Hepatocyte (in vitro differentiated cells): Measurements from ENCODE around the gene STK32B. TPM values are rescaled to one million over a fixed set of nuclear protein-coding genes. Genes with fewer than 3 reads are reported as not detected.

ENCODE experiments used
- DNase-seq: peaks from one replicate; pipeline ENCODE4 v3.0.0-alpha.2; 2016; ENCODE audit warnings: low spot score
- H2AFZ ChIP-seq: fragments of 200-600 bp; sonication (generic); 2 replicates; pipeline ENCODE4 v1.6.0; 2016; ENCODE audit warnings: antibody characterized with exemption, mild to moderate bottlenecking
- H3K27ac ChIP-seq: fragments of 200-600 bp; sonication (generic); 2 replicates; pipeline ENCODE4 v1.5.1; 2016; ENCODE audit warnings: mild to moderate bottlenecking
- H3K27me3 ChIP-seq: fragments of 200-600 bp; sonication (generic); 2 replicates; pipeline ENCODE4 v1.6.1; 2016
- H3K36me3 ChIP-seq: fragments of 200-600 bp; sonication (generic); replicated peaks from 2 replicates; pipeline ENCODE4 v1.5.1; 2016; ENCODE audit warnings: low read depth; ENCODE audit not compliant: insufficient read depth
- H3K4me1 ChIP-seq: fragments of 200-600 bp; sonication (generic); 2 replicates; pipeline ENCODE4 v1.5.1; 2016; ENCODE audit warnings: mild to moderate bottlenecking, moderate library complexity; ENCODE audit not compliant: insufficient read depth
- H3K4me2 ChIP-seq: fragments of 200-600 bp; sonication (generic); 2 replicates; pipeline ENCODE4 v1.6.0; 2016
- H3K4me3 ChIP-seq: fragments of 200-600 bp; sonication (generic); 2 replicates; pipeline ENCODE4 v1.5.1; 2016; ENCODE audit warnings: mild to moderate bottlenecking
- H3K79me2 ChIP-seq: fragments of 200-600 bp; sonication (generic); 2 replicates; pipeline ENCODE4 v1.6.0; 2017; ENCODE audit warnings: mild to moderate bottlenecking
- H3K9me2 ChIP-seq: fragments of 200-600 bp; sonication (generic); replicated peaks from 2 replicates; pipeline ENCODE4 v1.6.0; 2017; ENCODE audit warnings: mild to moderate bottlenecking; ENCODE audit not compliant: insufficient read depth
- H3K9me3 ChIP-seq: fragments of 200-600 bp; sonication (generic); 2 replicates; pipeline ENCODE4 v1.5.1; 2016; ENCODE audit warnings: low read depth, mild to moderate bottlenecking
- H4K20me1 ChIP-seq: fragments of 200-600 bp; sonication (generic); 2 replicates; pipeline ENCODE4 v1.6.0; 2016; ENCODE audit warnings: mild to moderate bottlenecking; ENCODE audit not compliant: insufficient read depth, poor library complexity, severe bottlenecking
- CTCF ChIP-seq: fragments of 200-600 bp; sonication (generic); IDR thresholded peaks from 2 replicates; pipeline ENCODE4 v1.5.1; 2016; ENCODE audit warnings: antibody characterized with exemption, mild to moderate bottlenecking; ENCODE audit not compliant: poor library complexity
- EZH2 ChIP-seq: fragments of 200-600 bp; sonication (generic); IDR thresholded peaks from 2 replicates; pipeline ENCODE4 v1.6.1; 2016; ENCODE audit warnings: antibody characterized with exemption, mild to moderate bottlenecking, borderline replicate concordance
- EZH2phosphoT487 ChIP-seq: fragments of 200-600 bp; sonication (generic); IDR thresholded peaks from one replicate; pipeline ENCODE4 v1.6.1; 2018; ENCODE audit warnings: antibody characterized with exemption, mild to moderate bottlenecking, low read depth, moderate library complexity; ENCODE audit not compliant: unreplicated experiment, severe bottlenecking
- WGBS: methylation state at CpG from one replicate; pipeline ENCODE4 v1.1.6; 2016; ENCODE audit warnings: low lambda C conversion rate; ENCODE audit errors: missing lambda C conversion rate; 5-methylcytosine and 5-hydroxymethylcytosine counted together
- polyA plus RNA-seq: library from polyadenylated mRNA; unstranded; fragments of >200 nt; fragmentation: Nextera tagmentation; extraction: Ambion mirVana; gene quantifications from 2 replicates; pipeline ENCODE4 v1.2.1, GENCODE V29; 2016
- total RNA-seq: library from RNA; depleted of rRNA; stranded (reverse); fragments of >200 nt; gene quantifications from 2 replicates; pipeline ENCODE4 v1.2.3, GENCODE V29; 2014

The STK32B gene
- total and polyA plus RNA-seq, 2 experiments from 2014 or later, result 0.51 to 1.6 TPM

DNA sequence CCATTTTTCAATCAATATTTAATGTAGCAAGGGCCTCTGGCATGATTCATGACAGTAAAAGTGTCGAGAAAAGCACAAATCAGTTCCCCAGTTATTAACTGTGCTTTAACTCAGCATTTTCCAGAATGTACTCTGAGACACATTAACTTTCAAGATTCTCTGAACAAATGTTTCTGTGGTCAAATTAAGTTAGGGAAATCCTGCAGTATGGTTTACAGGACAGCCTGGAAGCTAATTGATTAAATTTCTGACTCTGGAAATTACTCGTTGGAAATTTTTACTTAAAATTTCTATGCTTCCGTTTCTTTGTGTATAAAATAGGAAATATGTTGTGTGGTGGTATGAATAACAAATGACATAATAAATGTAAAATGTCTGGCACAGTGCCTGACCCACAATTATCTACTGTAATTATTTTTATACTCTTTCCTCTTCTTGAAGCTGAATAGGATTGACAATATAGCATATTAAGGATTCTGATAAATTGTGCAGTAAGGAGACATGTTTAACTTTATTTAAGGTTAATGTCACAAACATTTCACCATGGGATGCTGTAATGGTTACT, 33.7 kb downstream of the STK32B start:
- Histone ChIP-seq H3K4me3 (no peak overlapping the region), H4K20me1 (no peaks in the 10 kb centered on the region), H3K9me2 (no peaks in the 10 kb centered on the region), H2AFZ (no peak overlapping the region), H3K9me3 (no peaks in the 10 kb centered on the region), H3K36me3 (no peaks in the 10 kb centered on the region), H3K4me2 (no peak overlapping the region), H3K4me1 (no peaks in the 10 kb centered on the region), H3K27me3 (no peaks in the 10 kb centered on the region), H3K79me2 (no peaks in the 10 kb centered on the region), H3K27ac (no peak overlapping the region)
- TF ChIP-seq EZH2phosphoT487, result no peak
- no peak for TF ChIP-seq CTCF
- TF ChIP-seq EZH2, result no peak
- no peak for DNase-seq
- WGBS, result 83% methylated on average over 3 of the region's 3 CpGs

DNA sequence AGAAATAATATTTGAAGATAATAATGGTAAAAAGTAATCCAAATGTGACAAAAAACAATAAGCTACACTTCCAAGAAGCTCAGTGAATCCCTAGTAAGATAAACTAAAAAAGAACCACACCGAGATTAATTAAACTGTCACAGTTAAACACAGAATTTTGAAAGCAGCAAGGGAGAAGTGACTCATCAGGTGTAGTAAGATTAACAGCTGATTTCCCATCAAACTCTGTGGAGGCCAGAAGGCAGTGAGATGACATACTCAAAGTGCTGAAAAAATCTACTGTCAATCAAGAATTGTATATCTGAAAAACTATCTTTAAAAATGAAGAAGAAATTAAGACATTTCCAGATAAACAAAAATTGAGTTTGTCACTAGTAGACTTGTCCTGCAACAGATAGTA, 35.3 kb downstream of the STK32B start:
- H3K79me2 ChIP-seq, result no peaks in the 10 kb centered on the region

GRCh38 chr4:5096261-5096660, 45.0 kb downstream of the STK32B start:
- Histone ChIP-seq H3K9me2 (no peaks in the 10 kb centered on the region), H3K36me3 (no peaks in the 10 kb centered on the region), H3K4me3 (no peak overlapping the region), H3K79me2 (no peaks in the 10 kb centered on the region), H3K4me2 (no peak overlapping the region), H3K4me1 (no peaks in the 10 kb centered on the region), H3K27ac (no peak overlapping the region), H3K9me3 (no peaks in the 10 kb centered on the region), H2AFZ (no peak overlapping the region), H4K20me1 (no peaks in the 10 kb centered on the region), H3K27me3 (peaks cover 4% of the 10 kb centered on the region)
- DNase-seq, result no peak
- 76% methylated on average over 8 of the region's 8 CpGs for WGBS
- no peak for TF ChIP-seq EZH2
- no peak for TF ChIP-seq CTCF
- TF ChIP-seq EZH2phosphoT487, result no peak

More for the DNA sequence above, 35.3 kb downstream of the STK32B start:
- H3K4me2 ChIP-seq, result no peak overlapping the region
- no peaks in the 10 kb centered on the region for H3K27me3 ChIP-seq
- no peaks in the 10 kb centered on the region for H3K9me3 ChIP-seq
- no peaks in the 10 kb centered on the region for H3K4me1 ChIP-seq
- H4K20me1 ChIP-seq, result no peaks in the 10 kb centered on the region
- H3K27ac ChIP-seq, result no peak overlapping the region
- DNase-seq, result no peak
- no peak overlapping the region for H3K4me3 ChIP-seq
- TF ChIP-seq CTCF, result no peak
- TF ChIP-seq EZH2, result no peak
- no peak for TF ChIP-seq EZH2phosphoT487
- no peaks in the 10 kb centered on the region for H3K36me3 ChIP-seq
- WGBS, result 71% methylated on average over 1 of the region's 1 CpG
- no peaks in the 10 kb centered on the region for H3K9me2 ChIP-seq
- no peak overlapping the region for H2AFZ ChIP-seq
